Measurements from ENCODE around the gene MEGF9. TPM values are rescaled to one million over a fixed set of nuclear protein-coding genes. Genes with fewer than 3 reads are reported as not detected.

The MEGF9 gene
- total RNA-seq, 4 donors from 2014 or later, result 19.7 to 24.7 (median 21.5) TPM

- H3K4me3 ChIP-seq, result no peak overlapping the region
- TF ChIP-seq POLR2AphosphoS5 (IDR thresholded peaks at IDR 0.05) (no peak), POLR2A (IDR thresholded peaks at IDR 0.05) (no peak), EP300 (IDR thresholded peaks at IDR 0.05) (no peak)
- TF ChIP-seq, protein P1, sequence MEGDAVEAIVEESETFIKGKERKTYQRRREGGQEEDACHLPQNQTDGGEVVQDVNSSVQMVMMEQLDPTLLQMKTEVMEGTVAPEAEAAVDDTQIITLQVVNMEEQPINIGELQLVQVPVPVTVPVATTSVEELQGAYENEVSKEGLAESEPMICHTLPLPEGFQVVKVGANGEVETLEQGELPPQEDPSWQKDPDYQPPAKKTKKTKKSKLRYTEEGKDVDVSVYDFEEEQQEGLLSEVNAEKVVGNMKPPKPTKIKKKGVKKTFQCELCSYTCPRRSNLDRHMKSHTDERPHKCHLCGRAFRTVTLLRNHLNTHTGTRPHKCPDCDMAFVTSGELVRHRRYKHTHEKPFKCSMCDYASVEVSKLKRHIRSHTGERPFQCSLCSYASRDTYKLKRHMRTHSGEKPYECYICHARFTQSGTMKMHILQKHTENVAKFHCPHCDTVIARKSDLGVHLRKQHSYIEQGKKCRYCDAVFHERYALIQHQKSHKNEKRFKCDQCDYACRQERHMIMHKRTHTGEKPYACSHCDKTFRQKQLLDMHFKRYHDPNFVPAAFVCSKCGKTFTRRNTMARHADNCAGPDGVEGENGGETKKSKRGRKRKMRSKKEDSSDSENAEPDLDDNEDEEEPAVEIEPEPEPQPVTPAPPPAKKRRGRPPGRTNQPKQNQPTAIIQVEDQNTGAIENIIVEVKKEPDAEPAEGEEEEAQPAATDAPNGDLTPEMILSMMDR (IDR thresholded peaks at IDR 0.05), result no peak
- H3K27me3 ChIP-seq, result no peaks in the 10 kb centered on the region
- no peak overlapping the region for H3K27ac ChIP-seq
- no peak for ATAC-seq
- H3K9me3 ChIP-seq, result no peaks in the 10 kb centered on the region
- 72 to 75% methylated on average over 2 to 4 of the region's 4 CpGs for WGBS, 2 donors (ENCODE audit: low coverage in 1 of 2)
- peaks cover 0 to 5% of the 10 kb centered on the region in 2 donors for H3K36me3 ChIP-seq
- H3K4me1 ChIP-seq, result no peaks in the 10 kb centered on the region
Measured at GRCh38 chr9:120655005-120655622, 59.2 kb downstream of the MEGF9 start.

DNA sequence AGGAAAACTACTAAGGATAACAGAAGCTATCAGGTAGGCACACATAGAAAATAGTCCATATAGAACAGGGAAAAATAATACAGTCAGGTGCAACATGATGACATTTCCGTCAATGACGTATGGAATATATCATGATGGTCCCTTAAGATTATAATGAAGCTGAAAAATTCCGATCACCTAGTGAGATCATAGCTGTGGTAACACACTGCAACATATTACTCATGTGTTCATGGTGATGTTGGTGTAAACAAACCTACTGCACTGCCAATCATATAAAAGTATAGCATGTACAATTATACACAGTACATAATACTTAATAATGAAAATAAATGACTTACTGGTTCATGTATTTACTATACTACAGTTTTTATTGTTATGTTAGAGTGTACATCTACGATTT, 60.0 kb downstream of the MEGF9 start:
- Histone ChIP-seq H3K9me3 (no peaks in the 10 kb centered on the region), H3K36me3 (peaks cover 0 to 5% of the 10 kb centered on the region in 2 donors), H3K4me1 (no peaks in the 10 kb centered on the region), H3K27me3 (no peaks in the 10 kb centered on the region), H3K27ac (no peak overlapping the region), H3K4me3 (no peak overlapping the region)
- TF ChIP-seq EP300 (IDR thresholded peaks at IDR 0.05), result no peak
- no peak for TF ChIP-seq POLR2A (IDR thresholded peaks at IDR 0.05)
- TF ChIP-seq, protein P1 (IDR thresholded peaks at IDR 0.05), result no peak
- no peak for TF ChIP-seq POLR2AphosphoS5 (IDR thresholded peaks at IDR 0.05)
- ATAC-seq, result no peak
- 93 to 96% methylated on average over 4 of the region's 4 CpGs for WGBS, 2 donors (ENCODE audit: low coverage in 1 of 2)

GRCh38 chr9:120653762-120654161, 60.5 kb downstream of the MEGF9 start:
- no peak overlapping the region for H3K27ac ChIP-seq
- WGBS, 2 donors (ENCODE audit: low coverage in 1 of 2), result 94 to 100% methylated on average over 1 of the region's 1 CpG
- TF ChIP-seq EP300 (IDR thresholded peaks at IDR 0.05) (no peak), POLR2AphosphoS5 (IDR thresholded peaks at IDR 0.05) (no peak), POLR2A (IDR thresholded peaks at IDR 0.05) (no peak)
- TF ChIP-seq, protein P1 (IDR thresholded peaks at IDR 0.05), result no peak
- H3K4me1 ChIP-seq, result no peaks in the 10 kb centered on the region
- H3K9me3 ChIP-seq, result no peaks in the 10 kb centered on the region
- H3K27me3 ChIP-seq, result no peaks in the 10 kb centered on the region
- no peak for ATAC-seq
- H3K4me3 ChIP-seq, result no peak overlapping the region
- peaks cover 0 to 5% of the 10 kb centered on the region in 2 donors for H3K36me3 ChIP-seq

GRCh38 chr9:120652934-120653333, 61.3 kb downstream of the MEGF9 start:
- Histone ChIP-seq H3K27me3 (no peaks in the 10 kb centered on the region), H3K4me1 (no peaks in the 10 kb centered on the region), H3K4me3 (no peak overlapping the region), H3K27ac (no peak overlapping the region), H3K9me3 (no peaks in the 10 kb centered on the region), H3K36me3 (peaks cover 0 to 3% of the 10 kb centered on the region in 2 donors)
- WGBS, 2 donors (ENCODE audit: low coverage in 1 of 2), result 67 to 83% methylated on average over 2 of the region's 2 CpGs
- ATAC-seq, result no peak
- no peak for TF ChIP-seq EP300 (IDR thresholded peaks at IDR 0.05)
- no peak for TF ChIP-seq POLR2AphosphoS5 (IDR thresholded peaks at IDR 0.05)
- TF ChIP-seq, protein P1 (IDR thresholded peaks at IDR 0.05), result no peak
- no peak for TF ChIP-seq POLR2A (IDR thresholded peaks at IDR 0.05)

DNA sequence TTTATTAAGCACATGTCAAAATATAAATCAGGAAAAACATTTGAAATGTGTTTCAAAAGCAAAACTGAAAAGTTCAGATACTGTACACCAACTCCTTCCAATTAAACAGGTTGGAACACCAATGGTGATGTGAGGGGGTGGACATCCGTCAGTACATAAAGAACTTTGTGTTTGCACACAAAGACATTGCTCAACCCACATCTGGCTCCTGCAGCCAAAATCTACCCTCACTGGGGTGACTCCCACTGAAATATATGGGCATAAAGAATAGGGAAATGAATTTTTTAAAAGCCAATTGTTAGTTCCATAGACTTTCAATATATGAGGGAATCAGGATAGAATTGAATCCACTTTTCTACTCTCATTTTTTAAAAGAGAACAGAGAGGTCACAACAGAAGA, 63.9 kb downstream of the MEGF9 start:
- no peak for ATAC-seq
- no peak overlapping the region for H3K27ac ChIP-seq
- no peak overlapping the region for H3K4me3 ChIP-seq

More for the DNA sequence above, 63.9 kb downstream of the MEGF9 start:
- WGBS, 2 donors (ENCODE audit: low coverage in 1 of 2), result 85 to 100% methylated on average over 1 of the region's 1 CpG
- H3K4me1 ChIP-seq, result no peaks in the 10 kb centered on the region
- no peaks in the 10 kb centered on the region for H3K27me3 ChIP-seq
- no peaks in the 10 kb centered on the region for H3K9me3 ChIP-seq
- no peak for TF ChIP-seq POLR2AphosphoS5 (IDR thresholded peaks at IDR 0.05)
- no peak for TF ChIP-seq EP300 (IDR thresholded peaks at IDR 0.05)
- TF ChIP-seq POLR2A (IDR thresholded peaks at IDR 0.05), result no peak
- TF ChIP-seq, protein P1 (IDR thresholded peaks at IDR 0.05), result no peak
- no peaks in the 10 kb centered on the region for H3K36me3 ChIP-seq

Data from gastroesophageal sphincter (tissue), 4 donors.